CD4-positive, alpha-beta T cell treated with Interferon alpha-2 for 1 hour (primary cell): ENCODE results near the gene DNM1.
A peak's percentile ranks its signal among the peaks of the same experiment; 100 is the strongest.

Source experiments
- DNase-seq, 2 donors: peaks; one replicate each; pipeline ENCODE4 v3.0.0-alpha.2; 2020 to 2022

The DNM1 gene

GRCh38 chr9:128206484-128206883 is 3.3 kb downstream of the DNM1 start:
- DNase-seq = no peak

- DNase-seq = no peak
Observed at GRCh38 chr9:128206916-128207910, 4.0 kb downstream of the DNM1 start.

- DNase-seq = no peak
Observed at GRCh38 chr9:128208386-128208785, 5.2 kb downstream of the DNM1 start.

- no peak for DNase-seq
Observed at GRCh38 chr9:128208946-128209669, 5.9 kb downstream of the DNM1 start.

- no peak for DNase-seq
Observed at GRCh38 chr9:128211186-128211980, 8.2 kb downstream of the DNM1 start.

- DNase-seq = no peak
Observed at GRCh38 chr9:128211981-128212281, 8.8 kb downstream of the DNM1 start.

- no peak for DNase-seq
Observed at GRCh38 chr9:128213746-128214497, 10.7 kb downstream of the DNM1 start.

- DNase-seq = no peak
Observed at GRCh38 chr9:128214571-128215490, 11.7 kb downstream of the DNM1 start.

- DNase-seq = no peak
Observed at GRCh38 chr9:128215491-128216409, 12.6 kb downstream of the DNM1 start.

- DNase-seq = no peak
Observed at GRCh38 chr9:128216781-128217553, 13.8 kb downstream of the DNM1 start.

- no peak for DNase-seq
Observed at GRCh38 chr9:128218172-128218517, 15.0 kb downstream of the DNM1 start.

GRCh38 chr9:128218518-128219389 is 15.6 kb downstream of the DNM1 start:
- peak; percentile 97 for DNase-seq

- no peak for DNase-seq
Observed at GRCh38 chr9:128219831-128220230, 16.7 kb downstream of the DNM1 start.

- no peak for DNase-seq
Observed at GRCh38 chr9:128222026-128222425, 18.8 kb downstream of the DNM1 start.

GRCh38 chr9:128222880-128223670 is 19.9 kb downstream of the DNM1 start:
- DNase-seq = no peak

- no peak for DNase-seq
Observed at GRCh38 chr9:128224877-128225276, 21.7 kb downstream of the DNM1 start.

- DNase-seq = no peak
Observed at GRCh38 chr9:128225770-128226411, 22.7 kb downstream of the DNM1 start.
